H1 (cell line): ENCODE results near the gene KCNJ2. TPM values are rescaled to one million over a fixed set of nuclear protein-coding genes. Genes with fewer than 3 reads are reported as not detected.

Experiments used
- CTCF ChIA-PET: fragments of 300-600 bp; sonication (Branson Sonifier 250); formaldehyde crosslinking; loops from one replicate; lab custom pipeline; 2021; ENCODE audit not compliant: partially characterized antibody; lab: Charles Lee
- POLR2A ChIA-PET: fragments of 300-600 bp; sonication (Branson Sonifier 250); formaldehyde crosslinking; loops from one replicate; lab custom pipeline; 2021; ENCODE audit warnings: inconsistent platforms; ENCODE audit not compliant: partially characterized antibody; lab: Charles Lee
- DNase-seq, 2 experiments: peaks; one replicate each; pipeline versions ENCODE4 v3.0.0 to v3.0.0-alpha.2; 2010 to 2022; ENCODE audit warnings: low spot score in 2 of 2, low read depth in 1 of 2, mixed read lengths in 1 of 2
- FAIRE-seq: peaks from 2 replicates; lab custom pipeline; 2011; peaks lifted over from hg19 to GRCh38; lab: Jason Lieb, UNC
- H2AFZ ChIP-seq: 2 replicates; pipeline ENCODE4 v1.8.1; 2012; ENCODE audit warnings: low read length, inconsistent platforms
- H2AK5ac ChIP-seq: 2 replicates; pipeline ENCODE4 v1.6.1; 2013; ENCODE audit warnings: low read depth, low read length
- H2BK120ac ChIP-seq: replicated peaks from 2 replicates; pipeline ENCODE3; 2013; ENCODE audit warnings: low read depth, low read length, inconsistent platforms
- H2BK12ac ChIP-seq: 2 replicates; pipeline ENCODE4 v1.6.1; 2013; ENCODE audit warnings: low read depth, low read length
- H2BK15ac ChIP-seq: 2 replicates; pipeline ENCODE4 v1.6.1; 2013; ENCODE audit warnings: low read length
- H2BK20ac ChIP-seq: 2 replicates; pipeline ENCODE4 v1.6.1; 2013; ENCODE audit warnings: low read length
- H2BK5ac ChIP-seq: 2 replicates; pipeline ENCODE4 v1.6.1; 2013; ENCODE audit warnings: low read depth, low read length
- H3K14ac ChIP-seq: 2 replicates; pipeline ENCODE4 v1.6.1; 2013; ENCODE audit warnings: inconsistent platforms; ENCODE audit not compliant: insufficient read length
- H3K18ac ChIP-seq: 2 replicates; pipeline ENCODE4 v1.6.1; 2013; ENCODE audit warnings: low read length; ENCODE audit errors: extremely low read depth
- H3K23ac ChIP-seq: 2 replicates; pipeline ENCODE4 v1.6.1; 2013; ENCODE audit warnings: inconsistent platforms; ENCODE audit not compliant: insufficient read length
- H3K23me2 ChIP-seq: 2 replicates; pipeline ENCODE4 v1.6.1; 2013; ENCODE audit warnings: low read depth, low read length
- H3K27ac ChIP-seq: 2 replicates; pipeline ENCODE4 v1.6.1; 2011; ENCODE audit warnings: low read depth, low read length, inconsistent platforms
- H3K27me3 ChIP-seq, 4 experiments: replicated peaks in 1 of 4; 1 replicate in 1 of 4; 2 replicates in 3 of 4; pipeline versions ENCODE4 v1.6.1 to v1.8.1; 2011 to 2013; ENCODE audit warnings: low read length in 3 of 4, mild to moderate bottlenecking in 3 of 4, inconsistent platforms in 2 of 4, mixed read lengths in 2 of 4, moderate library complexity in 1 of 4; ENCODE audit not compliant: control insufficient read depth in 3 of 4, insufficient read depth in 3 of 4; ENCODE audit errors: extremely low read depth in 1 of 4
- H3K36me3 ChIP-seq, 4 experiments: 2 replicates each; pipeline versions ENCODE4 v1.6.1 to v1.8.1; 2011 to 2013; ENCODE audit warnings: mild to moderate bottlenecking in 4 of 4, low read length in 3 of 4, moderate library complexity in 2 of 4, control low read depth in 1 of 4, inconsistent platforms in 1 of 4; ENCODE audit not compliant: insufficient read depth in 4 of 4, control insufficient read depth in 2 of 4
- H3K4ac ChIP-seq: replicated peaks from 2 replicates; pipeline ENCODE3; 2013; ENCODE audit warnings: low read length, low read depth, mixed read lengths, inconsistent platforms; ENCODE audit not compliant: insufficient read length
- H3K4me1 ChIP-seq, 4 experiments: replicated peaks in 1 of 4; 1 replicate in 1 of 4; 2 replicates in 3 of 4; pipeline versions ENCODE4 v1.6.1 to v1.8.1; 2011 to 2013; ENCODE audit warnings: low read length in 3 of 4, inconsistent platforms in 2 of 4, mixed read lengths in 1 of 4; ENCODE audit not compliant: insufficient read depth in 4 of 4, control insufficient read depth in 3 of 4
- H3K4me2 ChIP-seq, 2 experiments: 2 replicates each; pipeline versions ENCODE4 v1.6.1 to v1.8.1; 2011 to 2013; ENCODE audit warnings: low read depth in 2 of 2, low read length in 2 of 2, control low read depth in 1 of 2, inconsistent platforms in 1 of 2, mild to moderate bottlenecking in 1 of 2; ENCODE audit not compliant: insufficient read depth in 1 of 2
- H3K4me3 ChIP-seq, 4 experiments: fragments of 200-600, 300-600 bp in 1 of 4; sonication (generic), shearing (Covaris generic), sonication (Bioruptor Twin) in 1 of 4; 2 replicates each; pipeline versions ENCODE4 v1.5.1 to v1.8.1; 2011 to 2016; ENCODE audit warnings: low read length in 4 of 4, low read depth in 3 of 4, control low read depth in 2 of 4, inconsistent platforms in 2 of 4, mild to moderate bottlenecking in 2 of 4, mixed read lengths in 1 of 4, moderate library complexity in 1 of 4; ENCODE audit not compliant: insufficient read depth in 2 of 4; ENCODE audit errors: extremely low read depth in 1 of 4
- H3K56ac ChIP-seq: replicated peaks from 2 replicates; pipeline ENCODE3; 2013; ENCODE audit warnings: low read depth, mild to moderate bottlenecking, mixed read lengths, low read length, inconsistent platforms; ENCODE audit not compliant: insufficient read length
- H3K79me1 ChIP-seq: 2 replicates; pipeline ENCODE4 v1.6.1; 2013; ENCODE audit warnings: low read depth, low read length, control low read depth
- H3K79me2 ChIP-seq, 2 experiments: 2 replicates each; pipeline versions ENCODE4 v1.6.1 to v1.8.1; 2012 to 2013; ENCODE audit warnings: low read length in 2 of 2, mild to moderate bottlenecking in 2 of 2, inconsistent platforms in 1 of 2; ENCODE audit not compliant: insufficient read depth in 2 of 2, control insufficient read depth in 1 of 2
- H3K9ac ChIP-seq, 4 experiments: replicated peaks in 1 of 4; 1 replicate in 1 of 4; 2 replicates in 3 of 4; pipeline versions ENCODE4 v1.6.1 to v1.8.1; 2011 to 2013; ENCODE audit warnings: low read depth in 3 of 4, low read length in 3 of 4, control low read depth in 2 of 4, mild to moderate bottlenecking in 2 of 4, moderate library complexity in 2 of 4, inconsistent platforms in 1 of 4; ENCODE audit errors: extremely low read depth in 1 of 4
- H3K9me3 ChIP-seq, 2 experiments: 2 replicates each; pipeline versions ENCODE4 v1.6.1 to v1.8.1; 2012 to 2013; ENCODE audit warnings: mild to moderate bottlenecking in 2 of 2, moderate library complexity in 2 of 2, control low read depth in 1 of 2, inconsistent platforms in 1 of 2, low read depth in 1 of 2, low read length in 1 of 2, mixed read lengths in 1 of 2; ENCODE audit not compliant: insufficient read depth in 2 of 2
- H4K20me1 ChIP-seq, 2 experiments: replicated peaks in 1 of 2; 2 replicates each; pipeline versions ENCODE3 to v1.8.1; 2011 to 2013; ENCODE audit warnings: inconsistent platforms in 2 of 2, low read length in 2 of 2, mild to moderate bottlenecking in 1 of 2; ENCODE audit not compliant: insufficient read depth in 2 of 2, control insufficient read depth in 1 of 2
- H4K5ac ChIP-seq: 2 replicates; pipeline ENCODE4 v1.6.1; 2013; ENCODE audit warnings: low read length, low read depth, mixed read lengths, inconsistent platforms; ENCODE audit not compliant: insufficient read length
- H4K8ac ChIP-seq: 2 replicates; pipeline ENCODE4 v1.8.0; 2013; ENCODE audit warnings: mild to moderate bottlenecking, moderate library complexity, low read length, inconsistent platforms; ENCODE audit not compliant: insufficient read depth; ENCODE audit errors: extremely low read depth
- H4K91ac ChIP-seq: replicated peaks from 2 replicates; pipeline ENCODE3; 2013; ENCODE audit warnings: low read length, mixed read lengths, inconsistent platforms; ENCODE audit not compliant: insufficient read length
- ATF3 ChIP-seq: IDR thresholded peaks from 2 replicates; pipeline ENCODE4 v1.6.1; 2011; ENCODE audit warnings: low read depth, mild to moderate bottlenecking, low read length; ENCODE audit not compliant: insufficient read depth
- CTBP2 ChIP-seq: IDR thresholded peaks from 2 replicates; pipeline ENCODE4 v1.7.0; 2011; ENCODE audit warnings: borderline replicate concordance, mild to moderate bottlenecking, moderate library complexity, mixed read lengths, low read length; ENCODE audit not compliant: insufficient read depth, insufficient read length
- FOSL1 ChIP-seq: IDR thresholded peaks from 2 replicates; pipeline ENCODE4 v1.6.1; 2011; ENCODE audit warnings: mild to moderate bottlenecking, low read depth, low read length, moderate library complexity; ENCODE audit not compliant: insufficient read depth
- KDM4A ChIP-seq: IDR thresholded peaks from one replicate; pipeline ENCODE4 v1.7.1; 2012; ENCODE audit warnings: low read depth, mild to moderate bottlenecking, moderate library complexity, low read length, inconsistent platforms; ENCODE audit not compliant: severe bottlenecking
- MAFK ChIP-seq: IDR thresholded peaks from 2 replicates; pipeline ENCODE4 v1.6.1; 2012; ENCODE audit warnings: low read depth, mild to moderate bottlenecking, improper control_type of control experiment, low read length
- NANOG ChIP-seq: IDR thresholded peaks from 2 replicates; pipeline ENCODE4 v1.6.1; 2011; ENCODE audit warnings: low read length, low read depth, mild to moderate bottlenecking, inconsistent platforms; ENCODE audit not compliant: insufficient read depth, poor library complexity, severe bottlenecking
- PHF8 ChIP-seq: fragments of 200-600 bp; sonication (generic); conservative IDR thresholded peaks from 2 replicates; pipeline ENCODE4 v1.7.1; 2012; ENCODE audit warnings: low read depth, mild to moderate bottlenecking, inconsistent platforms, low read length, moderate library complexity
- SIN3A ChIP-seq, 2 experiments: IDR thresholded peaks in 1 of 2; conservative IDR thresholded peaks in 1 of 2; 2 replicates each; pipeline ENCODE4 v1.6.1; 2011 to 2012; ENCODE audit warnings: low read length in 2 of 2, improper control_type of control experiment in 1 of 2, low read depth in 1 of 2, mild to moderate bottlenecking in 1 of 2
- WGBS, 2 experiments: shearing (Covaris generic) in 1 of 2; methylation state at CpG; one replicate each; pipeline versions ENCODE4 v1.1.6 to v1.1.7; 2013 to 2015; ENCODE audit warnings: low lambda C conversion rate in 2 of 2, mixed read lengths in 2 of 2, inconsistent platforms in 1 of 2, low coverage in 1 of 2, missing lambda C conversion rate in 1 of 2; ENCODE audit not compliant: insufficient replicate concordance in 2 of 2, insufficient coverage in 1 of 2, insufficient read length in 1 of 2; ENCODE audit errors: extremely low coverage in 1 of 2, missing lambda C conversion rate in 1 of 2; 5-methylcytosine and 5-hydroxymethylcytosine counted together
- polyA plus RNA-seq, 7 experiments: library from polyadenylated mRNA; depleted of rRNA in 3 of 7; stranded (reverse) in 5 of 7; unstranded in 2 of 7; fragments of >200 nt in 5 of 7; fragments of 200-250 nt in 2 of 7; gene quantifications; 1 replicate in 5 of 7; 2 replicates in 1 of 7; 4 replicates in 1 of 7; pipeline versions ENCODE4 v1.2.1 to v1.2.3, GENCODE V29; 2011 to 2013; ENCODE audit warnings: missing spikeins in 2 of 7, mixed read lengths in 2 of 7
- total RNA-seq: library from RNA; stranded (reverse); fragmentation: NEBNext Ultra II Directional; extraction: Animal tissue kit (Norgen Biotek cat#: 25700); gene quantifications from 2 replicates; pipeline ENCODE4 v1.2.1, GENCODE V29; 2021

KCNJ2 gene
- total and polyA plus RNA-seq, 2 of the 8 experiments (the other 6 are each of a cell fraction or from before 2014, with no cell fraction given) = 0.23 to 0.76 TPM

GRCh38 chr17:70181376-70181775 lies 12.0 kb downstream of the KCNJ2 start:
- no peak overlapping the region for H3K14ac ChIP-seq
- FAIRE-seq = no peak
- H3K9me3 ChIP-seq = no peaks in the 10 kb centered on the region
- no peak overlapping the region for H3K4me2 ChIP-seq
- H4K20me1 ChIP-seq = no peaks in the 10 kb centered on the region
- no peak overlapping the region for H4K5ac ChIP-seq
- ChIA-PET CTCF (interaction anchor here (0.6 to 1.3 kb wide), 3 partner anchors 353 to 612 kb away, joined by 3 to 4 read pairs (median 4); no protein-coding TSS in a partner anchor), POLR2A (no interaction called here)
- H3K79me2 ChIP-seq = no peaks in the 10 kb centered on the region
- no peak overlapping the region for H3K23ac ChIP-seq
- no peak overlapping the region for H4K91ac ChIP-seq
- H4K8ac ChIP-seq = no peak overlapping the region
- H3K18ac ChIP-seq = no peak overlapping the region
- H3K9ac ChIP-seq = no peak overlapping the region
- no peak overlapping the region for H2BK20ac ChIP-seq
- H3K79me1 ChIP-seq = no peaks in the 10 kb centered on the region
- no peaks in the 10 kb centered on the region for H3K36me3 ChIP-seq
- no peak overlapping the region for H3K4ac ChIP-seq
- H2BK120ac ChIP-seq = no peak overlapping the region
- no peak overlapping the region for H2BK15ac ChIP-seq
- no peak for DNase-seq
- H3K56ac ChIP-seq = no peak overlapping the region
- H3K27me3 ChIP-seq = no peaks in the 10 kb centered on the region
- no peaks in the 10 kb centered on the region for H3K23me2 ChIP-seq
- TF ChIP-seq PHF8 = no peak
- TF ChIP-seq CTBP2 = no peak
- no peak for TF ChIP-seq SIN3A (conservative IDR thresholded peaks at IDR 0.05 in 1 of 2, IDR thresholded peaks at IDR 0.05 in 1 of 2; ENCODE audit: low read depth in 1 of 2, low read length in 2 of 2)
- no peak for TF ChIP-seq MAFK
- no peak for TF ChIP-seq ATF3
- no peak for TF ChIP-seq FOSL1
- TF ChIP-seq KDM4A = no peak
- TF ChIP-seq NANOG = no peak
- no peak overlapping the region for H3K27ac ChIP-seq
- no peak overlapping the region for H2BK5ac ChIP-seq
- no peak overlapping the region for H3K4me3 ChIP-seq
- 87% methylated on average over 5 of the region's 5 CpGs; no CpG with 5 or more reads in 1 of the 2 experiments for WGBS, 2 experiments
- H3K4me1 ChIP-seq = 0 out of 7 replicates have a peak, but pooled peaks cover 0 to 2% (median 0%) of the 10 kb centered on the region in 4 experiments
- H2AK5ac ChIP-seq = no peak overlapping the region
- no peak overlapping the region for H2BK12ac ChIP-seq
- no peak overlapping the region for H2AFZ ChIP-seq
